K562 (cell line): ENCODE measurements around the gene ETHE1. TPM values are rescaled to one million over a fixed set of nuclear protein-coding genes. Genes with fewer than 3 reads are reported as not detected.

ENCODE experiments used
- ATAC-seq: fragments of 200-7000 bp; cut with Tn5 transposase; 3 replicates; pipeline ENCODE4 v1.9.1; 2020; ENCODE audit warnings: moderate library complexity
- BruUV-seq: library from RNA; stranded (reverse); fragments of 400-500 nt; replicated peaks from 2 replicates; lab custom pipeline; 2021; lab: Mats Ljungman, UMichigan
- CTCF ChIA-PET: fragments of 300-600 bp; formaldehyde crosslinking; extraction: SDS; loops from one replicate; lab custom pipeline; 2021; ENCODE audit warnings: low intra/inter-chr PET ratio; lab: Yijun Ruan, JAX
- POLR2A ChIA-PET: fragments of 300-600, 350-650 bp; sonication (Branson Sonifier 250); formaldehyde crosslinking; extraction: SDS; loops from one replicate; lab custom pipeline; 2021; ENCODE audit warnings: antibody characterized with exemption, inconsistent platforms; lab: Yijun Ruan, JAX
- DNase-seq, 4 experiments: peaks; one replicate each; pipeline versions ENCODE4 v3.0.0 to v3.0.0-alpha.2; 2011 to 2018; ENCODE audit warnings: low spot score in 3 of 4, mixed read lengths in 3 of 4; ENCODE audit errors: extremely low read depth in 1 of 4
- FAIRE-seq: peaks from 2 replicates; lab custom pipeline; 2011; peaks lifted over from hg19 to GRCh38; lab: Jason Lieb, UNC
- H2AFZ ChIP-seq: 2 replicates; pipeline ENCODE4 v1.6.0; 2011; ENCODE audit warnings: low read depth, low read length, control low read depth, inconsistent platforms
- H3K27ac ChIP-seq: fragments of 200-600 bp; 3 replicates; pipeline ENCODE4 v1.8.0; 2011; ENCODE audit warnings: low read depth, mild to moderate bottlenecking, control low read depth, inconsistent platforms, low read length, moderate library complexity, mixed read lengths; ENCODE audit errors: extremely low read depth
- H3K27me3 ChIP-seq, 2 experiments: fragments of 300-600 bp in 1 of 2; 2 replicates in 1 of 2; 3 replicates in 1 of 2; pipeline versions ENCODE4 v1.6.0 to v1.8.0; 2011; ENCODE audit warnings: inconsistent platforms in 2 of 2, low read length in 2 of 2, mild to moderate bottlenecking in 1 of 2, mixed read lengths in 1 of 2, moderate library complexity in 1 of 2; ENCODE audit not compliant: control insufficient read depth in 2 of 2, insufficient read depth in 2 of 2
- H3K36me3 ChIP-seq: fragments of 300-600 bp; 3 replicates; pipeline ENCODE4 v1.8.0; 2011; ENCODE audit warnings: mild to moderate bottlenecking, low read length, inconsistent platforms; ENCODE audit not compliant: control insufficient read depth, insufficient read depth
- H3K4me1 ChIP-seq, 2 experiments: fragments of 200-600 bp in 1 of 2; replicated peaks in 1 of 2; 2 replicates in 1 of 2; 3 replicates in 1 of 2; pipeline versions ENCODE4 v1.5.1 to v1.8.0; 2011; ENCODE audit warnings: inconsistent platforms in 2 of 2, low read length in 2 of 2, mild to moderate bottlenecking in 1 of 2, mixed read lengths in 1 of 2, moderate library complexity in 1 of 2; ENCODE audit not compliant: control insufficient read depth in 2 of 2, insufficient read depth in 2 of 2
- H3K4me2 ChIP-seq: 2 replicates; pipeline ENCODE4 v1.6.1; 2011; ENCODE audit warnings: low read length, control low read depth, inconsistent platforms, mixed read lengths; ENCODE audit not compliant: insufficient read depth
- H3K4me3 ChIP-seq: fragments of 200-600 bp; sonication (generic), shearing (Covaris generic); 2 replicates; pipeline ENCODE4 v1.5.1; 2016; ENCODE audit warnings: control low read depth, inconsistent platforms
- H3K79me2 ChIP-seq: fragments of 200-600 bp; 3 replicates; pipeline ENCODE4 v1.8.0; 2011; ENCODE audit warnings: low read length, inconsistent platforms; ENCODE audit not compliant: control insufficient read depth, insufficient read depth
- H3K9ac ChIP-seq, 2 experiments: 2 replicates each; pipeline versions ENCODE4 v1.6.0 to v1.6.1; 2011; ENCODE audit warnings: low read depth in 2 of 2, low read length in 2 of 2, control low read depth in 1 of 2, inconsistent platforms in 1 of 2, mild to moderate bottlenecking in 1 of 2, mixed read lengths in 1 of 2; ENCODE audit not compliant: insufficient read depth in 1 of 2
- H3K9me1 ChIP-seq: one replicate; pipeline ENCODE4 v1.6.0; 2011; ENCODE audit warnings: inconsistent platforms, mild to moderate bottlenecking, low read length, moderate library complexity; ENCODE audit not compliant: control insufficient read depth, insufficient read depth
- H3K9me3 ChIP-seq: replicated peaks from 2 replicates; pipeline ENCODE4 v1.5.1; 2011; ENCODE audit warnings: low read depth, low read length, inconsistent platforms; ENCODE audit not compliant: control insufficient read depth, insufficient read depth
- H4K20me1 ChIP-seq: replicated peaks from 2 replicates; pipeline ENCODE4 v1.6.1; 2011; ENCODE audit warnings: low read length, inconsistent platforms, mixed read lengths; ENCODE audit not compliant: control insufficient read depth, insufficient read depth
- GTF2F1 ChIP-seq: IDR thresholded peaks from 2 replicates; pipeline ENCODE4 v1.6.1; 2011; ENCODE audit warnings: low read depth, low read length, improper control_type of control experiment
- WGBS: fragments of 100-300 bp; shearing (Covaris generic); methylation state at CpG from one replicate; pipeline ENCODE4 v1.1.6; 2016; ENCODE audit warnings: low coverage, mixed read lengths; ENCODE audit not compliant: insufficient coverage; ENCODE audit errors: missing lambda C conversion rate; 5-methylcytosine and 5-hydroxymethylcytosine counted together
- in situ Hi-C: fragments of 300-500 bp; cut with MboI; formaldehyde crosslinking; loops from 4 replicates; pipeline ENCODE4 v1.15.0; 2018; ENCODE audit warnings: inconsistent platforms, mixed read lengths
- intact Hi-C: fragments of 100-400 bp; cut with micrococcal nuclease; formaldehyde crosslinking; loops from 2 replicates; pipeline ENCODE4 v1.14.2; 2022
- polyA plus RNA-seq, 8 experiments: library from polyadenylated mRNA; depleted of rRNA in 4 of 8; stranded (reverse) in 5 of 8; unstranded in 3 of 8; fragments of >200 nt; fragmentation: Nextera tagmentation in 2 of 8; fragmentation: Illumina TruSeq in 1 of 8; extraction: Ambion mirVana in 2 of 8; extraction: Trizol in 1 of 8; gene quantifications; 2 replicates each; pipeline versions ENCODE4 v1.2.1 to v1.2.3, GENCODE V29; 2011 to 2014; ENCODE audit warnings: inconsistent platforms in 1 of 8, missing spikeins in 1 of 8
- total RNA-seq, 7 experiments: library from RNA; depleted of rRNA in 6 of 7; stranded (reverse); fragments of >200 nt in 6 of 7; fragmentation: Illumina TruSeq in 2 of 7; extraction: Trizol in 2 of 7; gene quantifications; 2 replicates each; pipeline versions ENCODE4 v1.2.1 to v1.2.3, GENCODE V29; 2011 to 2021; ENCODE audit warnings: low replicate concordance in 1 of 7
- TF ChIP-seq, protein P1 (sequence below): sonication (generic); formaldehyde crosslinking; IDR thresholded peaks from 2 replicates; pipeline ENCODE4 v1.8.1; 2023; ENCODE audit warnings: mild to moderate bottlenecking, missing genetic modification reagents
- TF ChIP-seq, protein P2 (sequence below): fragments of 250-450 bp; sonication (Bioruptor Pico); IDR thresholded peaks from 2 replicates; pipeline ENCODE4 v1.5.0; 2021; ENCODE audit warnings: mild to moderate bottlenecking, moderate library complexity

Gene ETHE1
- total and polyA plus RNA-seq, 9 of the 15 experiments (the other 6 are each of a cell fraction or from before 2014, with no cell fraction given): 2.9 to 21.0 (median 10.2) TPM

DNA sequence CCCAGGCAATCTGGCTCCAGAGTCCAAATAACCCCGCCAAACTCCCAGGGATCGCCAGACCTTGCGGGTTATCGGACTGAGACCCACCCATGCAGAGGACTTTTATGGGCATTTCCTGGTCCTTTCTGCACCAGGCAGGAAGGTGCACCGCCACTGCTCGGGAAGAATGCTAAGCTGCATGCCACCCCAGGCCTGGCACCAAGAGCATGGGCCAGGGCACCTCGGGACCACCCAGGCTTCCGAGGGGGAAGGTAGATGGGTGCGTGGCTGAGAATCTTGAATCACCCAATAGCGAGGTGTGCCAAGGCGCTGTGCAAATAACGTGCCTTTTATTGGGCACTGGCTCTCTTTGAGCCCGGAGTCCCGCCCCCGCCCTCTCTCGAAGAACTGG lies 5.6 kb upstream of the ETHE1 start:
- WGBS: 50% methylated on average over 14 of the region's 16 CpGs

More for the DNA sequence above, 5.6 kb upstream of the ETHE1 start:
- H3K4me3 ChIP-seq: peak overlapping the region; percentile 45
- peaks cover 7 to 36% of the 10 kb centered on the region in 2 experiments for H3K4me1 ChIP-seq
- no peak for FAIRE-seq
- no peaks in the 10 kb centered on the region for H3K9me3 ChIP-seq
- H3K4me2 ChIP-seq: peak overlapping the region; percentile 99
- no peak for DNase-seq
- no peaks in the 10 kb centered on the region; the same call in 1 of the 2 replicates for H4K20me1 ChIP-seq
- H3K9me1 ChIP-seq: no peaks in the 10 kb centered on the region
- BruUV-seq: no TSS peak
- intact Hi-C loops: loop anchor here (10.0 kb wide), 1 partner anchor 132 kb away; no protein-coding TSS in a partner anchor
- no peaks in the 10 kb centered on the region for H3K79me2 ChIP-seq
- H3K36me3 ChIP-seq: peaks cover 1% of the 10 kb centered on the region; the same call in 1 of the 3 replicates
- H3K27ac ChIP-seq: no peak overlapping the region
- no peaks in the 10 kb centered on the region for H3K27me3 ChIP-seq
- ChIA-PET POLR2A (interaction anchor here (0.6 to 1.4 kb wide), 5 partner anchors 9 to 298 kb away, joined by 3 to 4 read pairs (median 3); no protein-coding TSS in a partner anchor), CTCF (no interaction called here)
- ATAC-seq: no peak
- in situ Hi-C loops: no loop called here
- peak overlapping the region; percentile 93 for H2AFZ ChIP-seq
- no peak for TF ChIP-seq GTF2F1
- TF ChIP-seq, protein P1, sequence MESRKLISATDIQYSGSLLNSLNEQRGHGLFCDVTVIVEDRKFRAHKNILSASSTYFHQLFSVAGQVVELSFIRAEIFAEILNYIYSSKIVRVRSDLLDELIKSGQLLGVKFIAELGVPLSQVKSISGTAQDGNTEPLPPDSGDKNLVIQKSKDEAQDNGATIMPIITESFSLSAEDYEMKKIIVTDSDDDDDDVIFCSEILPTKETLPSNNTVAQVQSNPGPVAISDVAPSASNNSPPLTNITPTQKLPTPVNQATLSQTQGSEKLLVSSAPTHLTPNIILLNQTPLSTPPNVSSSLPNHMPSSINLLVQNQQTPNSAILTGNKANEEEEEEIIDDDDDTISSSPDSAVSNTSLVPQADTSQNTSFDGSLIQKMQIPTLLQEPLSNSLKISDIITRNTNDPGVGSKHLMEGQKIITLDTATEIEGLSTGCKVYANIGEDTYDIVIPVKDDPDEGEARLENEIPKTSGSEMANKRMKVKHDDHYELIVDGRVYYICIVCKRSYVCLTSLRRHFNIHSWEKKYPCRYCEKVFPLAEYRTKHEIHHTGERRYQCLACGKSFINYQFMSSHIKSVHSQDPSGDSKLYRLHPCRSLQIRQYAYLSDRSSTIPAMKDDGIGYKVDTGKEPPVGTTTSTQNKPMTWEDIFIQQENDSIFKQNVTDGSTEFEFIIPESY (CRISPR knock-in tag): peak; percentile 20; the same call in 1 of the 2 replicates
- TF ChIP-seq, protein P2, sequence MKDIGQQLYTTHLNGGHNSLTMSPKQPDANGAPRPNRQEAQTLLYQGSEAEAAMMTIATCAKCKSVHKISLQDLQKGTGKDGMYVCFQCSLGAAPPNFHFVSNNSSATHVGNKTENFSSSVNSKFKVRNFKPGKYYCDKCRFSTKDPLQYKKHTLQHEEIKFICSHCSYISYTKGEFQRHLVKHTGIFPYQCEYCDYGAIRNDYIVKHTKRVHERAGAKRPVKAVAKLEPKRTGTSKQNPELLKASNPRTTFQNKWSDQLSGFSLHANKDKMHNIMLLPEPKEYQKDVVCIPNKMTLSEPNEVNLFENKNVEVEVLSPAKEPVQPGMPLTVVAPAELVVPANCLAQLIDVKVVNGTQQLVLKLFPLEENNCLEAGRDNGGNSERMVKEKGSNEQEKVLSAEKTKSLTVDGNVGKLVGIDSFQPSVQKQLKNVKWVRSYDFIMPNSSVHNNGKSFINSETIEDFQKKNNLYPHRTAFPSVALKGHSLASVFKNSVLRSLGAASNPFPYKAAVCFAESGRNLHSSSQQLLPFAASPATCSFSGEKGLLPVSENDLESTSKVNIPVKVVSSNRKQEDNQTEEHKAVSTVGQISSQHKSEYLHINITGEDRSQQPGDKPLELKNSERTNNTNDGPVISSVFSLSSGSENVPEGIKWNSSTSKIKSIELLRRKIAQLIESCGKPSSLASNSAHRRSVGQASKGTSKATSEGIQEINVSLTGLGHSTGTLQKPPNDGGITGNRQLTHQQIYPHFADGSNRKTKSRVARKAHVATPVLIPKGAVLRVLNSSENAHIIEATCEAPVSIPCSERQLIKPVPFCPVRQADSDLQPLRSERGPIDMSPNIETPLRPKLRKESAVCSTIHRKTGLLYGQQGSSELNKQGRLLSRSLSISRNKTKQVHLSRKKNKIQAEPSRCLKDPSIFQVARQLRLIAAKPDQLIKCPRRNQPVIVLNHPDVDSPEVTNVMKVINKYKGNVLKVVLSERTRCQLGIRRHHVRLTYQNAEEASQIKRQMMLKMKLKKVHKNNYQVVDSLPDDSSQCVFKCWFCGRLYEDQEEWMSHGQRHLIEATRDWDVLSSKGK: no peak
- TF ChIP-seq, all 486 proteins: peak for 1
- H3K9ac ChIP-seq: peak overlapping the region in 1 of 2 experiments; percentile 86; a peak in 2 of 4 replicates
